OCI-LY3 (cell line): Measurements from ENCODE around the gene CHURC1.

Source experiments
- EZH2phosphoT487 ChIP-seq: fragments of 200-600 bp; shearing (Covaris generic); IDR thresholded peaks from 2 replicates; pipeline ENCODE4 v1.6.1; 2018; ENCODE audit warnings: antibody characterized with exemption, mixed run types, low read depth
- TF ChIP-seq, protein P1 (sequence below): fragments of 200-600, 300-600 bp; sonication (generic); IDR thresholded peaks from 2 replicates; pipeline ENCODE4 v1.5.1; 2014; ENCODE audit warnings: antibody characterized with exemption, low read length, low read depth

DNA sequence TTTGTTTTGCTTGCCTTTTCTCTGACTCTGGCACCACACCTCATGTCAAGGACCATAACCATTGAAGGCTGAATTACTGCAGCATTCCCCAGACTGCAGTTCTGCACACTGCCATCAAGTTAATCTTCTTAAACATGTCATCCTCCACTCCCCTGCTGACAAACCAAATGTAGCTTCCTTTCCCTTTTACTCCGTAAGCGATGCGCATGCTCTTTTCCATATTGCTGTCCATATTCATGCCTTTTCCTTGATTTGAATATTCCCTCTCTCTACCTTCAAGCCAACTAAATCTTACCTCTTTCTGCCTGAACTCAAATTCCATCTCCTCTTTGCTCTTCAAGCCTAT lies 14.7 kb downstream of the CHURC1 start:
- TF ChIP-seq, protein P1, sequence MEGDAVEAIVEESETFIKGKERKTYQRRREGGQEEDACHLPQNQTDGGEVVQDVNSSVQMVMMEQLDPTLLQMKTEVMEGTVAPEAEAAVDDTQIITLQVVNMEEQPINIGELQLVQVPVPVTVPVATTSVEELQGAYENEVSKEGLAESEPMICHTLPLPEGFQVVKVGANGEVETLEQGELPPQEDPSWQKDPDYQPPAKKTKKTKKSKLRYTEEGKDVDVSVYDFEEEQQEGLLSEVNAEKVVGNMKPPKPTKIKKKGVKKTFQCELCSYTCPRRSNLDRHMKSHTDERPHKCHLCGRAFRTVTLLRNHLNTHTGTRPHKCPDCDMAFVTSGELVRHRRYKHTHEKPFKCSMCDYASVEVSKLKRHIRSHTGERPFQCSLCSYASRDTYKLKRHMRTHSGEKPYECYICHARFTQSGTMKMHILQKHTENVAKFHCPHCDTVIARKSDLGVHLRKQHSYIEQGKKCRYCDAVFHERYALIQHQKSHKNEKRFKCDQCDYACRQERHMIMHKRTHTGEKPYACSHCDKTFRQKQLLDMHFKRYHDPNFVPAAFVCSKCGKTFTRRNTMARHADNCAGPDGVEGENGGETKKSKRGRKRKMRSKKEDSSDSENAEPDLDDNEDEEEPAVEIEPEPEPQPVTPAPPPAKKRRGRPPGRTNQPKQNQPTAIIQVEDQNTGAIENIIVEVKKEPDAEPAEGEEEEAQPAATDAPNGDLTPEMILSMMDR: no peak
- no peak for TF ChIP-seq EZH2phosphoT487
